Keratinocyte (primary cell): ENCODE results near the gene PDZRN3. TPM values are rescaled to one million over a fixed set of nuclear protein-coding genes. Genes with fewer than 3 reads are reported as not detected.

Experiments used
- DNase-seq: peaks from one replicate; pipeline ENCODE4 v3.0.0-alpha.2; 2011; ENCODE audit warnings: low read depth, missing footprints, low spot score
- FAIRE-seq: peaks from 2 replicates; lab custom pipeline; 2011; peaks lifted over from hg19 to GRCh38; lab: Jason Lieb, UNC
- H2AFZ ChIP-seq: 2 replicates; pipeline ENCODE4 v1.6.0; 2012; ENCODE audit warnings: low read length, control low read depth, inconsistent platforms; ENCODE audit not compliant: control insufficient read depth
- H3K27ac ChIP-seq: 2 replicates; pipeline ENCODE4 v1.5.1; 2011; ENCODE audit warnings: low read length; ENCODE audit not compliant: control insufficient read depth, insufficient read depth
- H3K27me3 ChIP-seq: 3 replicates; pipeline ENCODE4 v1.6.0; 2011; ENCODE audit warnings: low read length; ENCODE audit not compliant: control insufficient read depth, insufficient read depth; ENCODE audit errors: extremely low read depth
- H3K36me3 ChIP-seq, 2 experiments: 2 replicates in 1 of 2; 3 replicates in 1 of 2; pipeline ENCODE4 v1.5.1; 2011; ENCODE audit warnings: low read length in 2 of 2, mild to moderate bottlenecking in 1 of 2; ENCODE audit not compliant: control insufficient read depth in 2 of 2, insufficient read depth in 2 of 2; ENCODE audit errors: extremely low read depth in 1 of 2
- H3K4me1 ChIP-seq: 3 replicates; pipeline ENCODE4 v1.5.1; 2011; ENCODE audit warnings: low read length; ENCODE audit not compliant: control insufficient read depth, insufficient read depth; ENCODE audit errors: extremely low read depth
- H3K4me2 ChIP-seq: 3 replicates; pipeline ENCODE4 v1.6.0; 2011; ENCODE audit warnings: low read depth, low read length; ENCODE audit not compliant: control insufficient read depth, insufficient read depth; ENCODE audit errors: extremely low read depth
- H3K4me3 ChIP-seq, 3 experiments: fragments of 200-600 bp in 1 of 3; sonication (generic) in 1 of 3; 2 replicates in 2 of 3; 3 replicates in 1 of 3; pipeline ENCODE4 v1.5.1; 2011 to 2016; ENCODE audit warnings: low read length in 3 of 3, mild to moderate bottlenecking in 3 of 3, control low read depth in 2 of 3, inconsistent platforms in 1 of 3, low read depth in 1 of 3, mixed read lengths in 1 of 3, mixed run types in 1 of 3, moderate library complexity in 1 of 3; ENCODE audit not compliant: control insufficient read depth in 2 of 3, insufficient read depth in 2 of 3; ENCODE audit errors: extremely low read depth in 1 of 3
- H3K79me2 ChIP-seq: 2 replicates; pipeline ENCODE4 v1.6.0; 2012; ENCODE audit warnings: low read length; ENCODE audit not compliant: control insufficient read depth, insufficient read depth
- H3K9ac ChIP-seq: 3 replicates; pipeline ENCODE4 v1.6.0; 2011; ENCODE audit warnings: low read length; ENCODE audit not compliant: control insufficient read depth, insufficient read depth; ENCODE audit errors: extremely low read depth
- H3K9me1 ChIP-seq: 3 replicates; pipeline ENCODE4 v1.6.0; 2011; ENCODE audit warnings: low read length; ENCODE audit not compliant: control insufficient read depth, insufficient read depth; ENCODE audit errors: extremely low read depth
- H3K9me3 ChIP-seq: 2 replicates; pipeline ENCODE4 v1.5.1; 2012; ENCODE audit warnings: low read depth, low read length; ENCODE audit not compliant: control insufficient read depth
- H4K20me1 ChIP-seq: 3 replicates; pipeline ENCODE4 v1.6.0; 2011; ENCODE audit warnings: low read length; ENCODE audit not compliant: control insufficient read depth, insufficient read depth; ENCODE audit errors: extremely low read depth
- CTCF ChIP-seq, 3 experiments: IDR thresholded peaks in 1 of 3; conservative IDR thresholded peaks in 1 of 3; optimal IDR thresholded peaks in 1 of 3; 2 replicates in 2 of 3; 3 replicates in 1 of 3; pipeline versions ENCODE3 to v1.5.1; 2011; ENCODE audit warnings: low read length in 3 of 3, mild to moderate bottlenecking in 3 of 3, moderate library complexity in 2 of 3, control low read depth in 1 of 3, inconsistent platforms in 1 of 3; ENCODE audit not compliant: insufficient read depth in 2 of 3; ENCODE audit errors: extremely low read depth in 1 of 3
- EZH2 ChIP-seq: IDR thresholded peaks from one replicate; pipeline ENCODE4 v1.6.1; 2012; ENCODE audit warnings: inconsistent platforms, mild to moderate bottlenecking, low read length, moderate library complexity
- dilution Hi-C: fragments of 300-500 bp; cut with MboI; formaldehyde crosslinking; loops from one replicate; pipeline ENCODE4 v1.7.0; 2020; ENCODE audit warnings: low sequenced_read_pairs; ENCODE audit not compliant: extremely low pct_ligation_motif_present
- polyA plus RNA-seq, 5 experiments: library from polyadenylated mRNA; depleted of rRNA in 3 of 5; stranded (reverse) in 3 of 5; stranded (forward) in 1 of 5; unstranded in 1 of 5; fragments of >200 nt; gene quantifications; 1 replicate in 1 of 5; 2 replicates in 3 of 5; 3 replicates in 1 of 5; pipeline versions ENCODE4 v1.2.1 to v1.2.3, GENCODE V29; 2011 to 2012; ENCODE audit warnings: missing spikeins in 2 of 5, low read depth in 1 of 5, low replicate concordance in 1 of 5

Gene PDZRN3
- polyA plus RNA-seq, 1 donor (not counting 4 experiments of a cell fraction or from before 2014, with no cell fraction given): not detected

GRCh38 chr3:73669260-73669659 is 44.5 kb upstream of the PDZRN3 start:
- DNase-seq: no peak
- H3K9ac ChIP-seq: no peak overlapping the region
- H3K4me1 ChIP-seq: no peaks in the 10 kb centered on the region
- dilution Hi-C loops: no loop called here
- H3K4me2 ChIP-seq: no peak overlapping the region
- no peaks in the 10 kb centered on the region for H3K27me3 ChIP-seq
- no peaks in the 10 kb centered on the region for H3K36me3 ChIP-seq
- no peak for FAIRE-seq
- no peak overlapping the region for H3K27ac ChIP-seq
- no peaks in the 10 kb centered on the region for H4K20me1 ChIP-seq
- H3K79me2 ChIP-seq: no peaks in the 10 kb centered on the region
- no peak overlapping the region for H2AFZ ChIP-seq
- TF ChIP-seq EZH2 (no peak), CTCF (optimal IDR thresholded peaks at IDR 0.05 in 1 of 3, IDR thresholded peaks at IDR 0.05 in 1 of 3, conservative IDR thresholded peaks at IDR 0.05 in 1 of 3; ENCODE audit: extremely low read depth in 1 of 3, insufficient read depth in 2 of 3, low read length in 3 of 3) (no peak)
- no peaks in the 10 kb centered on the region for H3K9me1 ChIP-seq
- no peaks in the 10 kb centered on the region for H3K9me3 ChIP-seq
- no peak overlapping the region for H3K4me3 ChIP-seq

- Histone ChIP-seq H4K20me1 (no peaks in the 10 kb centered on the region), H3K36me3 (no peaks in the 10 kb centered on the region), H3K27ac (no peak overlapping the region), H3K4me1 (no peaks in the 10 kb centered on the region), H3K27me3 (no peaks in the 10 kb centered on the region), H3K4me3 (no peak overlapping the region), H3K9ac (no peak overlapping the region), H3K9me1 (no peaks in the 10 kb centered on the region), H3K4me2 (no peak overlapping the region), H3K79me2 (no peaks in the 10 kb centered on the region), H3K9me3 (no peaks in the 10 kb centered on the region), H2AFZ (no peak overlapping the region)
- FAIRE-seq (no peak), DNase-seq (no peak)
- dilution Hi-C loops: no loop called here
- TF ChIP-seq EZH2 (no peak), CTCF (optimal IDR thresholded peaks at IDR 0.05 in 1 of 3, IDR thresholded peaks at IDR 0.05 in 1 of 3, conservative IDR thresholded peaks at IDR 0.05 in 1 of 3; ENCODE audit: extremely low read depth in 1 of 3, insufficient read depth in 2 of 3, low read length in 3 of 3) (no peak)
These were observed 43.6 kb upstream of the PDZRN3 start for GRCh38 chr3:73668391-73668790.
